Measurements from ENCODE around the gene IL18BP.

Gene IL18BP

GRCh38 chr11:71986131-71986530 is 12.6 kb upstream of the IL18BP start:
- TF ChIP-seq CTCF (conservative IDR thresholded peaks at IDR 0.05; ENCODE audit: low read depth, low read length), result no peak
- DNase-seq (ENCODE audit: low read depth), result no peak
- no peak overlapping the region for H3K4me3 ChIP-seq (ENCODE audit: low read length)

- no peak for TF ChIP-seq CTCF (conservative IDR thresholded peaks at IDR 0.05; ENCODE audit: low read depth, low read length)
- no peak overlapping the region for H3K4me3 ChIP-seq (ENCODE audit: low read length)
- no peak for DNase-seq (ENCODE audit: low read depth)
Measured at GRCh38 chr11:71987521-71987920, 11.2 kb upstream of the IL18BP start.

- DNase-seq (ENCODE audit: low read depth), result no peak
- no peak for TF ChIP-seq CTCF (conservative IDR thresholded peaks at IDR 0.05; ENCODE audit: low read depth, low read length)
- H3K4me3 ChIP-seq (ENCODE audit: low read length), result no peak overlapping the region
Measured at GRCh38 chr11:71988050-71988449, 10.7 kb upstream of the IL18BP start.

- no peak for TF ChIP-seq CTCF (conservative IDR thresholded peaks at IDR 0.05; ENCODE audit: low read depth, low read length)
- H3K4me3 ChIP-seq (ENCODE audit: low read length), result no peak overlapping the region
- DNase-seq (ENCODE audit: low read depth), result no peak
Measured at GRCh38 chr11:71990701-71991100, 8.0 kb upstream of the IL18BP start.

GRCh38 chr11:71991494-71991893 is 7.2 kb upstream of the IL18BP start:
- no peak for TF ChIP-seq CTCF (conservative IDR thresholded peaks at IDR 0.05; ENCODE audit: low read depth, low read length)
- no peak overlapping the region for H3K4me3 ChIP-seq (ENCODE audit: low read length)
- no peak for DNase-seq (ENCODE audit: low read depth)

- H3K4me3 ChIP-seq (ENCODE audit: low read length), result no peak overlapping the region
- DNase-seq (ENCODE audit: low read depth), result no peak
- TF ChIP-seq CTCF (conservative IDR thresholded peaks at IDR 0.05; ENCODE audit: low read depth, low read length), result no peak
Measured at GRCh38 chr11:71992136-71992730, 6.5 kb upstream of the IL18BP start.

- no peak for TF ChIP-seq CTCF (conservative IDR thresholded peaks at IDR 0.05; ENCODE audit: low read depth, low read length)
- H3K4me3 ChIP-seq (ENCODE audit: low read length), result no peak overlapping the region
- no peak for DNase-seq (ENCODE audit: low read depth)
Measured at GRCh38 chr11:71994786-71995185, 3.9 kb upstream of the IL18BP start.

Data from retinal pigment epithelial cell (primary cell).